HG03280 (cell line): ENCODE results near the gene FARP1.
"Not testable (repeated sequence)": the region's sequence is repeated elsewhere in the genome, so short reads cannot be mapped to it uniquely, and the experiment has no call there.

ENCODE experiments used
- ATAC-seq: cut with Tn5 transposase; IDR thresholded peaks from one replicate; pipeline ENCODE4 v1.9.1; 2021; ENCODE audit warnings: mild to moderate bottlenecking, moderate library complexity; ENCODE audit not compliant: unreplicated experiment

The FARP1 gene

GRCh38 chr13:98348466-98349200 is 205.7 kb downstream of the FARP1 start:
- ATAC-seq, result no peak

- ATAC-seq, result no peak
Observed at GRCh38 chr13:98349731-98350305, 206.9 kb downstream of the FARP1 start.

GRCh38 chr13:98350746-98351330 is 207.9 kb downstream of the FARP1 start:
- ATAC-seq, result no peak

GRCh38 chr13:98351636-98352035 is 208.7 kb downstream of the FARP1 start:
- no peak for ATAC-seq

- no peak for ATAC-seq
Observed at GRCh38 chr13:98352226-98352625, 209.3 kb downstream of the FARP1 start.

GRCh38 chr13:98353750-98354149 is 210.9 kb downstream of the FARP1 start:
- no peak for ATAC-seq

GRCh38 chr13:98358937-98359336 is 216.0 kb downstream of the FARP1 start:
- ATAC-seq, result no peak

GRCh38 chr13:98360545-98360944 is 217.7 kb downstream of the FARP1 start:
- ATAC-seq, result no peak

GRCh38 chr13:98363326-98363725 is 220.4 kb downstream of the FARP1 start:
- ATAC-seq, result no peak

GRCh38 chr13:98364179-98364578 is 221.3 kb downstream of the FARP1 start:
- no peak for ATAC-seq

- ATAC-seq, result no peak
Observed at GRCh38 chr13:98364647-98365046, 221.8 kb downstream of the FARP1 start.

GRCh38 chr13:98365302-98365701 is 222.4 kb downstream of the FARP1 start:
- ATAC-seq, result no peak

- no peak for ATAC-seq
Observed at GRCh38 chr13:98366010-98366409, 223.1 kb downstream of the FARP1 start.

- ATAC-seq, result no peak
Observed at GRCh38 chr13:98366443-98366842, 223.5 kb downstream of the FARP1 start.

GRCh38 chr13:98366959-98367358 is 224.1 kb downstream of the FARP1 start:
- no peak for ATAC-seq

GRCh38 chr13:98368019-98368418 is 225.1 kb downstream of the FARP1 start:
- ATAC-seq, result no peak

- not testable (repeated sequence) for ATAC-seq
Observed at GRCh38 chr13:98369520-98369919, 226.6 kb downstream of the FARP1 start.

GRCh38 chr13:98370261-98370660 is 227.4 kb downstream of the FARP1 start:
- no peak for ATAC-seq

- ATAC-seq, result no peak
Observed at GRCh38 chr13:98370806-98371515, 228.1 kb downstream of the FARP1 start.

- no peak for ATAC-seq
Observed at GRCh38 chr13:98371516-98372023, 228.7 kb downstream of the FARP1 start.

GRCh38 chr13:98372876-98373275 is 230.0 kb downstream of the FARP1 start:
- ATAC-seq, result no peak
